ENCODE measurements around the gene CELF5. TPM values are rescaled to one million over a fixed set of nuclear protein-coding genes. Genes with fewer than 3 reads are reported as not detected.
"Not testable (repeated sequence)": the region's sequence is repeated elsewhere in the genome, so short reads cannot be mapped to it uniquely, and the experiment has no call there.

CELF5 gene
- total RNA-seq, 2 experiments from 2014 or later = 0.16 to 0.29 TPM

DNA sequence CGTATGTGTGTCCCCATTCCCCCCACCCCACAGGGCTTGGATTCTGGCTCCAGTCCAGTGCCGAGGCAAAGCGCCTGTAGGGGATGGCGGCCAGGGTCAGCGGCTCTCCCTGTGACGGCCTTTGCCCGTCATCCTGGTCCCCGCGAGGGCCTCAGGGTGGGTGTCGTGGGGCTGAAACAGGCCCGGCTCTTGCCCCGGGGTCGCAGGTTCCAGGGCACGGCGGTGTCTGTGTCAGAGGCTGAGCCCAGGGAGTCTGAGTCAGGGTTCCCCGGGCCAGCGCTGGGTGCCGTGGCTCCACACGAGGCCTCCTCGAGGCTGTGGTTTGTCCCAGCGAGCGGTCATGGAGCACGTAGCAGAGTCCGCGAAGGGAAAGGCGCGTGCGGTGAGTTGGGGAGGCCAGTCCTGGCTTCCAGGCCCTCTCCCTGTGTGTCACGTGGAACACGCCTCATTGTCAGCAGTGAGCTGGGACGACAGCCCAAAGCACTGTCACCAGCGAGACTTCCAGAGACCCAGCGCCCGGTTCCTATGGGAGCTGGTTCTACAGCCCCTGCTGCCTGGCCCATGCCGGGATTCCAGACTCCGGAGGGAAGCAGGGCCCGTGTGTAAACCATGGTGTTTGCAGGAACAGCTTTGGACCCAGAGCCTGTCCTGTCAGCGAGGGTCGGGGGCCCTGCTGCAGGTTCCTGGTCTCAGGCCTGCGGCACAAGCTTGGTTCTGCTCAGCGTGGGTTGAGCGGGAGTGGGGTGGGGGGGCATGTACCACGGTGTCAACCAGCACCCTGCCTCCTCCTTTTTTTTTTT, 25.4 kb upstream of the CELF5 start:
- H3K4me3 Mint-ChIP-seq = no peak overlapping the region
- H3K4me1 Mint-ChIP-seq = no peaks in the 10 kb centered on the region
- H3K9me3 Mint-ChIP-seq = no peaks in the 10 kb centered on the region
- no peaks in the 10 kb centered on the region for H3K27me3 Mint-ChIP-seq
- peaks cover 5% of the 10 kb centered on the region for H3K36me3 Mint-ChIP-seq
- no peak overlapping the region for H3K27ac Mint-ChIP-seq
- no peak for DNase-seq

DNA sequence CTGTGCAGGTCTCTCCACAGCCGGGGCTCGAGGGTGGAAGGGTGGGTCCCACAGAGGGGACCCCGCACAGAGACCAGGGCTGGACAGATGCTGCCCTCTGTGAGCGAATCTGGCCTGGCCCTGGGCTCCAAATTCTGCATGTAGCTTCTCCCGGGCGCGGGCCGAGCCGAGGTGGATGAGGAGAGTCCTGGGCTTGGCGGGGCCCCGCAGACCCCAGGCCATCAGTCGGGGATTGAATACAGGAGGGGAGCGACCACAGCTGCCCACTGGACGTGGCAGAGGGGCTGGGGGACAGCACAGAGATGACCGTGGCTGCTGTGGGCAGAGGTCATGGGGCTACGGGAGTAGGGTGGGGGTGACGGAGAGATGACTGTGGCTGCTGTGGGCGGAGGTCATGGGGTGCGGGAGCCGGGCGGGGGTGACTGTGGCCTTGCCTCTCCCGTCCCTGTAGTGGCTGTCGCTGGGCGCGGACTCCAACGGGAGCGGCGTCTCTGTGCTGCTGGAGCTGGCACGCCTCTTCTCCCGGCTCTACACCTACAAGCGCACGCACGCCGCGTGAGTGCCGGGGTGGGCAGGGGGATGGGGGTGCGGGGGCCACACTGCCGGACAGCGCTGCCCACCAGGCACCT, 23.3 kb upstream of the CELF5 start:
- Mint-ChIP-seq H3K4me1 (no peaks in the 10 kb centered on the region), H3K4me3 (no peak overlapping the region), H3K27ac (no peak overlapping the region), H3K9me3 (no peaks in the 10 kb centered on the region), H3K36me3 (no peaks in the 10 kb centered on the region), H3K27me3 (no peaks in the 10 kb centered on the region)
- no peak for DNase-seq

DNA sequence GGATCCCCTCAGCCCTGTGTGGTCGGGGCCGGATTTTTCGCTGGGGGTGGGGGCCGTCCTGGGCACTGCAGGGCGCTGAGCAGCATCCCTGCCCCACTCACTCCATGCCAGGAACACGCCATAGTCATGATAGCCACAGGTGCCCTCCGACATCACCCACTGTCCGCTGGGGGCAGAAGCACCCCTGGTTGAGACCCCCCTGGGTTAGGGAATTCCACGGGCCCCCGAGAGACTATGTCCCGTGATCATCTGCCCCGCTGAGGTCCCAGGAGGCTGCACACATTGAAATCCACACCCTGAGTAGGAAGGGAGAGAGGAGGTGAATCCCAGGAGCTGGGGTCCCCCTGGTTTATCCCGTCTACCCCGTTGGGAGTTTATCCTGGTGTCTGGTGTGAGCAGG, 22.6 kb upstream of the CELF5 start:
- Mint-ChIP-seq H3K4me1 (no peaks in the 10 kb centered on the region), H3K27me3 (no peaks in the 10 kb centered on the region), H3K9me3 (no peaks in the 10 kb centered on the region), H3K27ac (no peak overlapping the region), H3K36me3 (no peaks in the 10 kb centered on the region), H3K4me3 (no peak overlapping the region)
- no peak for DNase-seq

GRCh38 chr19:3202346-3202745, 22.1 kb upstream of the CELF5 start:
- Mint-ChIP-seq H3K36me3 (no peaks in the 10 kb centered on the region), H3K9me3 (no peaks in the 10 kb centered on the region), H3K27ac (no peak overlapping the region), H3K27me3 (no peaks in the 10 kb centered on the region), H3K4me3 (no peak overlapping the region), H3K4me1 (no peaks in the 10 kb centered on the region)
- no peak for DNase-seq

GRCh38 chr19:3202895-3203294, 21.6 kb upstream of the CELF5 start:
- H3K4me1 Mint-ChIP-seq, H3K9me3 Mint-ChIP-seq, DNase-seq, H3K36me3 Mint-ChIP-seq, H3K27ac Mint-ChIP-seq, H3K27me3 Mint-ChIP-seq, H3K4me3 Mint-ChIP-seq: not testable (repeated sequence)

DNA sequence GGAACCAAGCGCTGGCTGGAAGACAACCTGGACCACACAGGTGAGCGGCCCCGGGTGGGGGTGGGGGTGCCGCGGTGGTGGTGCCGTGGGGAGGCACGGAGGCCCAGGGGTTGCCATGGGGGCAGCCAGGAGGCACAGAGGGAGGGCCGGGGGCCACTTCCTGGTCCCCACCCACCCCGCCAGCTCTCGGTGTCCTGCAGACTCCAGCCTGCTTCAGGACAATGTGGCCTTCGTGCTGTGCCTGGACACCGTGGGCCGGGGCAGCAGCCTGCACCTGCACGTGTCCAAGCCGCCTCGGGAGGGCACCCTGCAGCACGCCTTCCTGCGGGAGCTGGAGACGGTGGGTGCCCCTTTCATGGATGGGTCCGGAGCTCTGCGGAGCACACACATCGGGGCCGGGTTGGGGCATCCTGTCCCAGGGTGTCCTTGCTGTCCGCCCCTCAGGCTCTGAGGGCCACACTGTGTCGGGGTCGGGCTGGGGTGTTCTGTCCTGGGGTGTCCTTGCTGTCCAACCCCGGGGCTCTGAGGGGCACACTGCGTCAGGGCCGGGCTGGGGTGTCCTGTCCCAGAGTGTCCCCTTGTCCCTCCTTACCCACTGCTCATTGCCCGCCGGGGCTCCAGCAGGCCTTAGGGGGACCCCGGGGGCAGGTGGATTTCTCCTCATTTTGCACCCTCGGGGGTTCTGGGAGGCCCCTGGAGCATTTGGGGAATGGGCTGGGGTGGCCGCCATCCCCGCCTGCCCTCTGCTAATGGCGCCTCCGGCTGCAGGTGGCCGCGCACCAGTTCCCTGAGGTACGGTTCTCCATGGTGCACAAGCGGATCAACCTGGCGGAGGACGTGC, 20.4 kb upstream of the CELF5 start:
- no peaks in the 10 kb centered on the region for H3K36me3 Mint-ChIP-seq
- H3K27ac Mint-ChIP-seq = no peak overlapping the region
- no peaks in the 10 kb centered on the region for H3K27me3 Mint-ChIP-seq
- no peak for DNase-seq
- H3K4me3 Mint-ChIP-seq = no peak overlapping the region
- no peaks in the 10 kb centered on the region for H3K9me3 Mint-ChIP-seq
- H3K4me1 Mint-ChIP-seq = no peaks in the 10 kb centered on the region

DNA sequence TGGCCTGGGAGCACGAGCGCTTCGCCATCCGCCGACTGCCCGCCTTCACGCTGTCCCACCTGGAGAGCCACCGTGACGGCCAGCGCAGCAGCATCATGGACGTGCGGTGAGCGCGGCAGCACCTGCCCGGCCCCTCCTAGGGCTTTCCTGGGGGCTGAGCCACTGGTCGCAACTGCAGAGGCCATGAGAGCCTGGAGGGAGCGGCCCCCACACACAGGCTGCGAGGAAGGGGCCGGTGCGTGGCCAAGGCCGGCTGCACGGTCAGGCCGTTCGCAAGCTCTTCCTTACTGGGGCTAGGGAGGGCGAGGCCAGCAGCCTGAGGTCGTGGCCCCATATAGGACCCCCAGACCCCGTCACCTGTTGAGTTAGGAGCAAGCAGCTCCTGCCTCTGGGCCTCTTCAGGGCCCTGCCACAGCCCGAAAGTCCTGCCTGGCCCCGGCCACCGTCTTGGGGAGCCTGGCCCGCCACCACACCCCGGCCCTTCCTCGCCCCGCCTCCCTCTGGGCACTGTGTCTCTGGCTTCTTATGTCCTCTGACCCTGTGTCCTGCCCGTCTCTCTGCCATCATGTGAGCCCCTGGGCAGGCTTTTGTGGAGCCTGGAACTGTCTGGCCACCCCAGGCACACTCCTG, 19.7 kb upstream of the CELF5 start:
- DNase-seq = no peak
- Mint-ChIP-seq H3K36me3 (no peaks in the 10 kb centered on the region), H3K4me1 (no peaks in the 10 kb centered on the region), H3K9me3 (no peaks in the 10 kb centered on the region), H3K27ac (no peak overlapping the region), H3K27me3 (no peaks in the 10 kb centered on the region), H3K4me3 (no peak overlapping the region)

DNA sequence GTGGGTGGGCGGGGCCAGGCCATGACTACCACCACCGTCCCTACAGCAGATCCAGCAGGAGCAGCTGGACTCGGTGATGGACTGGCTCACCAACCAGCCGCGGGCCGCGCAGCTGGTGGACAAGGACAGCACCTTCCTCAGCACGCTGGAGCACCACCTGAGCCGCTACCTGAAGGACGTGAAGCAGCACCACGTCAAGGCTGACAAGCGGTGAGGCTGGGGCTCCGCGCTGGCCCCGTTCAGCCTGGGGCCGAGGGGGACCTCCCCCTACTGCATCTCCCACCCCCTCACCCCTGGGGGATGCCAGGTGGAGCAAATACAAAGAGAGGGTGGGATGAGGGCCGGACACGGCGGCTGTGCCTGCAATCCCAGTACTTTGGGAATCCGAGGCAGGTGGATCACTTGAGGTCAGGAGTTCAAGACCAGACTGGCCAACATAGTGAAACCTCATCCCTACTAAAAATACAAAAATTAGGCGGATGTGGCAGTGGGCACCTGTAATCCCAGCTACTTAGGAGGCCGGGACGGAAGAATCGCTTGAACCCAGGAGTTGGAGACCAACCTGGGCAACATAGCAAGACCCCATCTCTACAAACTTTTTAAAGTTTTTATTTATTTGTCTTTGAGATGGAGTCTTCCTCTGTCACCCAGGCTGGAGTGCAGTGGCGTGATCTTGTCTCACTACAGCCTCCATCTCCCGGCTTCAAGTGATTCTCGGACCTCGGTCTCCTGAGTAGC, 18.1 kb upstream of the CELF5 start:
- H3K27me3 Mint-ChIP-seq = no peaks in the 10 kb centered on the region
- DNase-seq = no peak
- H3K4me1 Mint-ChIP-seq = peaks cover 1% of the 10 kb centered on the region
- no peak overlapping the region for H3K27ac Mint-ChIP-seq
- no peaks in the 10 kb centered on the region for H3K36me3 Mint-ChIP-seq
- no peak overlapping the region for H3K4me3 Mint-ChIP-seq
- H3K9me3 Mint-ChIP-seq = no peaks in the 10 kb centered on the region

DNA sequence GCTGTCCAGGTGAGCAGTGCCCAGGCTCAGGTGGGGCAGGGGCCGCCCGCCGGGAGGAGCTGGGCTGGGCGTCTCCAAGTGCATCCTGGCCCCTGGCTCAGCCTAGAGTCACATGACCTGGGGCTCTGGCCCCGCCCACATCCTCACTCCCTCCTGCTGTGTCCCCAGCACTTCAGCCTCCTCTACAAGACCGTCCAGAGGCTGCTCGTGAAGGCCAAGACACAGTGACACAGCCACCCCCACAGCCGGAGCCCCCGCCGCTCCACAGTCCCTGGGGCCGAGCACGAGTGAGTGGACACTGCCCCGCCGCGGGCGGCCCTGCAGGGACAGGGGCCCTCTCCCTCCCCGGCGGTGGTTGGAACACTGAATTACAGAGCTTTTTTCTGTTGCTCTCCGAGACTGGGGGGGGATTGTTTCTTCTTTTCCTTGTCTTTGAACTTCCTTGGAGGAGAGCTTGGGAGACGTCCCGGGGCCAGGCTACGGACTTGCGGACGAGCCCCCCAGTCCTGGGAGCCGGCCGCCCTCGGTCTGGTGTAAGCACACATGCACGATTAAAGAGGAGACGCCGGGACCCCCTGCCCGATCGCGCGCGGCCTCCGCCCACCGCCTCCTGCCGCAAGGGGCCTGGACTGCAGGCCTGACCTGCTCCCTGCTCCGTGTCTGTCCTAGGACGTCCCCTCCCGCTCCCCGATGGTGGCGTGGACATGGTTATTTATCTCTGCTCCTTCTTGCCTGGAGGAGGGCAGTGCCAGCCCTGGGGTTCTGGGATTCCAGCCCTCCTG, 16.8 kb upstream of the CELF5 start:
- H3K36me3 Mint-ChIP-seq = no peaks in the 10 kb centered on the region
- no peak for DNase-seq
- no peaks in the 10 kb centered on the region for H3K9me3 Mint-ChIP-seq
- no peak overlapping the region for H3K27ac Mint-ChIP-seq
- peaks cover 1% of the 10 kb centered on the region for H3K4me1 Mint-ChIP-seq
- H3K4me3 Mint-ChIP-seq = no peak overlapping the region
- H3K27me3 Mint-ChIP-seq = no peaks in the 10 kb centered on the region

GRCh38 chr19:3208317-3209207, 15.9 kb upstream of the CELF5 start:
- H3K9me3 Mint-ChIP-seq = no peaks in the 10 kb centered on the region
- peaks cover 1% of the 10 kb centered on the region for H3K4me1 Mint-ChIP-seq
- no peak for DNase-seq
- no peak overlapping the region for H3K4me3 Mint-ChIP-seq
- H3K27me3 Mint-ChIP-seq = no peaks in the 10 kb centered on the region
- no peaks in the 10 kb centered on the region for H3K36me3 Mint-ChIP-seq
- H3K27ac Mint-ChIP-seq = no peak overlapping the region

- Mint-ChIP-seq H3K4me3 (no peak overlapping the region), H3K9me3 (no peaks in the 10 kb centered on the region), H3K36me3 (no peaks in the 10 kb centered on the region), H3K27me3 (no peaks in the 10 kb centered on the region), H3K27ac (peak overlapping the region; percentile 34), H3K4me1 (peaks cover 1% of the 10 kb centered on the region)
- DNase-seq = peak; percentile 73
Measured at GRCh38 chr19:3210347-3211017, 14.0 kb upstream of the CELF5 start.

- Mint-ChIP-seq H3K27me3 (no peaks in the 10 kb centered on the region), H3K27ac (no peak overlapping the region), H3K4me3 (no peak overlapping the region), H3K9me3 (no peaks in the 10 kb centered on the region), H3K4me1 (peaks cover 1% of the 10 kb centered on the region), H3K36me3 (no peaks in the 10 kb centered on the region)
- DNase-seq = no peak
Measured at GRCh38 chr19:3211191-3211590, 13.3 kb upstream of the CELF5 start.

DNA sequence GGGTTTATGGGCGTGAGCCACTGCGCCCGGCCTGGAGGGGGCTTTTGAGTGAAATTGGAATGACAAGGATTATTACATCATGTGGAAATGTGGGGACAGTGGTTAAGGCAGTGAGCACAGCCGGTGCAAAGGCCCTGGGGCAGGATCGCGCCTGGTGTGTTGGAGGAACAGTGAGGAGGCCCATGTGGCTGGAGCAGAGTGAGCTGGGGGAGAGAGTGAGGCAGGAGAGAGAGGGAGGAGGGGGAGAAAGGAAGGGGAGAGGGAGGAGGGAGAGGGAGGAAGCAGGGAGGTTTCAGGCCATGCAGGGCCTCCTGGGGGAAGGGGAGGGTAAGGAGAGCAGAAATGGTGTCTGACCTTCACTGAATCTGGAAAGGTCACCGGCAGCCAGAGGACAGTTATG, 11.3 kb upstream of the CELF5 start:
- Mint-ChIP-seq H3K9me3 (no peaks in the 10 kb centered on the region), H3K36me3 (peaks cover 4% of the 10 kb centered on the region), H3K4me1 (peaks cover 1% of the 10 kb centered on the region), H3K27ac (peak overlapping the region; percentile 10), H3K27me3 (no peaks in the 10 kb centered on the region), H3K4me3 (no peak overlapping the region)
- no peak for DNase-seq

All from activated naive CD8-positive, alpha-beta T cell treated with anti-CD3 and anti-CD28 coated beads for 36 hours (primary cell).